H1 (cell line): Measurements from ENCODE around the gene RIBC2. TPM values are rescaled to one million over a fixed set of nuclear protein-coding genes. Genes with fewer than 3 reads are reported as not detected.
A peak's percentile ranks its signal among the peaks of the same experiment; 100 is the strongest.

Source experiments
- CTCF ChIA-PET: fragments of 300-600 bp; sonication (Branson Sonifier 250); formaldehyde crosslinking; loops from one replicate; lab custom pipeline; 2021; ENCODE audit not compliant: partially characterized antibody; lab: Charles Lee
- POLR2A ChIA-PET: fragments of 300-600 bp; sonication (Branson Sonifier 250); formaldehyde crosslinking; loops from one replicate; lab custom pipeline; 2021; ENCODE audit warnings: inconsistent platforms; ENCODE audit not compliant: partially characterized antibody; lab: Charles Lee
- DNase-seq, 2 experiments: peaks; one replicate each; pipeline versions ENCODE4 v3.0.0 to v3.0.0-alpha.2; 2010 to 2022; ENCODE audit warnings: low spot score in 2 of 2, low read depth in 1 of 2, mixed read lengths in 1 of 2
- FAIRE-seq: peaks from 2 replicates; lab custom pipeline; 2011; peaks lifted over from hg19 to GRCh38; lab: Jason Lieb, UNC
- H2AFZ ChIP-seq: 2 replicates; pipeline ENCODE4 v1.8.1; 2012; ENCODE audit warnings: low read length, inconsistent platforms
- H2AK5ac ChIP-seq: 2 replicates; pipeline ENCODE4 v1.6.1; 2013; ENCODE audit warnings: low read depth, low read length
- H2BK120ac ChIP-seq: replicated peaks from 2 replicates; pipeline ENCODE3; 2013; ENCODE audit warnings: low read depth, low read length, inconsistent platforms
- H2BK12ac ChIP-seq: 2 replicates; pipeline ENCODE4 v1.6.1; 2013; ENCODE audit warnings: low read depth, low read length
- H2BK15ac ChIP-seq: 2 replicates; pipeline ENCODE4 v1.6.1; 2013; ENCODE audit warnings: low read length
- H2BK20ac ChIP-seq: 2 replicates; pipeline ENCODE4 v1.6.1; 2013; ENCODE audit warnings: low read length
- H2BK5ac ChIP-seq: 2 replicates; pipeline ENCODE4 v1.6.1; 2013; ENCODE audit warnings: low read depth, low read length
- H3K14ac ChIP-seq: 2 replicates; pipeline ENCODE4 v1.6.1; 2013; ENCODE audit warnings: inconsistent platforms; ENCODE audit not compliant: insufficient read length
- H3K18ac ChIP-seq: 2 replicates; pipeline ENCODE4 v1.6.1; 2013; ENCODE audit warnings: low read length; ENCODE audit errors: extremely low read depth
- H3K23ac ChIP-seq: 2 replicates; pipeline ENCODE4 v1.6.1; 2013; ENCODE audit warnings: inconsistent platforms; ENCODE audit not compliant: insufficient read length
- H3K23me2 ChIP-seq: 2 replicates; pipeline ENCODE4 v1.6.1; 2013; ENCODE audit warnings: low read depth, low read length
- H3K27ac ChIP-seq: 2 replicates; pipeline ENCODE4 v1.6.1; 2011; ENCODE audit warnings: low read depth, low read length, inconsistent platforms
- H3K27me3 ChIP-seq, 4 experiments: replicated peaks in 1 of 4; 1 replicate in 1 of 4; 2 replicates in 3 of 4; pipeline versions ENCODE4 v1.6.1 to v1.8.1; 2011 to 2013; ENCODE audit warnings: low read length in 3 of 4, mild to moderate bottlenecking in 3 of 4, inconsistent platforms in 2 of 4, mixed read lengths in 2 of 4, moderate library complexity in 1 of 4; ENCODE audit not compliant: control insufficient read depth in 3 of 4, insufficient read depth in 3 of 4; ENCODE audit errors: extremely low read depth in 1 of 4
- H3K36me3 ChIP-seq, 4 experiments: 2 replicates each; pipeline versions ENCODE4 v1.6.1 to v1.8.1; 2011 to 2013; ENCODE audit warnings: mild to moderate bottlenecking in 4 of 4, low read length in 3 of 4, moderate library complexity in 2 of 4, control low read depth in 1 of 4, inconsistent platforms in 1 of 4; ENCODE audit not compliant: insufficient read depth in 4 of 4, control insufficient read depth in 2 of 4
- H3K4ac ChIP-seq: replicated peaks from 2 replicates; pipeline ENCODE3; 2013; ENCODE audit warnings: low read length, low read depth, mixed read lengths, inconsistent platforms; ENCODE audit not compliant: insufficient read length
- H3K4me1 ChIP-seq, 4 experiments: replicated peaks in 1 of 4; 1 replicate in 1 of 4; 2 replicates in 3 of 4; pipeline versions ENCODE4 v1.6.1 to v1.8.1; 2011 to 2013; ENCODE audit warnings: low read length in 3 of 4, inconsistent platforms in 2 of 4, mixed read lengths in 1 of 4; ENCODE audit not compliant: insufficient read depth in 4 of 4, control insufficient read depth in 3 of 4
- H3K4me2 ChIP-seq, 2 experiments: 2 replicates each; pipeline versions ENCODE4 v1.6.1 to v1.8.1; 2011 to 2013; ENCODE audit warnings: low read depth in 2 of 2, low read length in 2 of 2, control low read depth in 1 of 2, inconsistent platforms in 1 of 2, mild to moderate bottlenecking in 1 of 2; ENCODE audit not compliant: insufficient read depth in 1 of 2
- H3K4me3 ChIP-seq, 4 experiments: fragments of 200-600, 300-600 bp in 1 of 4; sonication (generic), shearing (Covaris generic), sonication (Bioruptor Twin) in 1 of 4; 2 replicates each; pipeline versions ENCODE4 v1.5.1 to v1.8.1; 2011 to 2016; ENCODE audit warnings: low read length in 4 of 4, low read depth in 3 of 4, control low read depth in 2 of 4, inconsistent platforms in 2 of 4, mild to moderate bottlenecking in 2 of 4, mixed read lengths in 1 of 4, moderate library complexity in 1 of 4; ENCODE audit not compliant: insufficient read depth in 2 of 4; ENCODE audit errors: extremely low read depth in 1 of 4
- H3K56ac ChIP-seq: replicated peaks from 2 replicates; pipeline ENCODE3; 2013; ENCODE audit warnings: low read depth, mild to moderate bottlenecking, mixed read lengths, low read length, inconsistent platforms; ENCODE audit not compliant: insufficient read length
- H3K79me1 ChIP-seq: 2 replicates; pipeline ENCODE4 v1.6.1; 2013; ENCODE audit warnings: low read depth, low read length, control low read depth
- H3K79me2 ChIP-seq, 2 experiments: 2 replicates each; pipeline versions ENCODE4 v1.6.1 to v1.8.1; 2012 to 2013; ENCODE audit warnings: low read length in 2 of 2, mild to moderate bottlenecking in 2 of 2, inconsistent platforms in 1 of 2; ENCODE audit not compliant: insufficient read depth in 2 of 2, control insufficient read depth in 1 of 2
- H3K9ac ChIP-seq, 4 experiments: replicated peaks in 1 of 4; 1 replicate in 1 of 4; 2 replicates in 3 of 4; pipeline versions ENCODE4 v1.6.1 to v1.8.1; 2011 to 2013; ENCODE audit warnings: low read depth in 3 of 4, low read length in 3 of 4, control low read depth in 2 of 4, mild to moderate bottlenecking in 2 of 4, moderate library complexity in 2 of 4, inconsistent platforms in 1 of 4; ENCODE audit errors: extremely low read depth in 1 of 4
- H3K9me3 ChIP-seq, 2 experiments: 2 replicates each; pipeline versions ENCODE4 v1.6.1 to v1.8.1; 2012 to 2013; ENCODE audit warnings: mild to moderate bottlenecking in 2 of 2, moderate library complexity in 2 of 2, control low read depth in 1 of 2, inconsistent platforms in 1 of 2, low read depth in 1 of 2, low read length in 1 of 2, mixed read lengths in 1 of 2; ENCODE audit not compliant: insufficient read depth in 2 of 2
- H4K20me1 ChIP-seq, 2 experiments: replicated peaks in 1 of 2; 2 replicates each; pipeline versions ENCODE3 to v1.8.1; 2011 to 2013; ENCODE audit warnings: inconsistent platforms in 2 of 2, low read length in 2 of 2, mild to moderate bottlenecking in 1 of 2; ENCODE audit not compliant: insufficient read depth in 2 of 2, control insufficient read depth in 1 of 2
- H4K5ac ChIP-seq: 2 replicates; pipeline ENCODE4 v1.6.1; 2013; ENCODE audit warnings: low read length, low read depth, mixed read lengths, inconsistent platforms; ENCODE audit not compliant: insufficient read length
- H4K8ac ChIP-seq: 2 replicates; pipeline ENCODE4 v1.8.0; 2013; ENCODE audit warnings: mild to moderate bottlenecking, moderate library complexity, low read length, inconsistent platforms; ENCODE audit not compliant: insufficient read depth; ENCODE audit errors: extremely low read depth
- H4K91ac ChIP-seq: replicated peaks from 2 replicates; pipeline ENCODE3; 2013; ENCODE audit warnings: low read length, mixed read lengths, inconsistent platforms; ENCODE audit not compliant: insufficient read length
- ATF2 ChIP-seq: IDR thresholded peaks from 2 replicates; pipeline ENCODE4 v1.6.1; 2012; ENCODE audit warnings: low read length, inconsistent platforms
- BACH1 ChIP-seq: IDR thresholded peaks from 2 replicates; pipeline ENCODE4 v1.6.1; 2012; ENCODE audit warnings: low read length, improper control_type of control experiment
- CTCF ChIP-seq, 3 experiments: IDR thresholded peaks; 1 replicate in 2 of 3; 2 replicates in 1 of 3; pipeline versions ENCODE4 v1.5.1 to v1.6.1; 2011; ENCODE audit warnings: low read length in 3 of 3, mild to moderate bottlenecking in 3 of 3, inconsistent platforms in 2 of 3, low read depth in 1 of 3, moderate library complexity in 1 of 3; ENCODE audit not compliant: insufficient read depth in 1 of 3; ENCODE audit errors: control extremely low read depth in 1 of 3
- JUND ChIP-seq: IDR thresholded peaks from 2 replicates; pipeline ENCODE4 v1.6.1; 2011; ENCODE audit warnings: mild to moderate bottlenecking, improper control_type of control experiment, low read length
- MAFK ChIP-seq: IDR thresholded peaks from 2 replicates; pipeline ENCODE4 v1.6.1; 2012; ENCODE audit warnings: low read depth, mild to moderate bottlenecking, improper control_type of control experiment, low read length
- SIRT6 ChIP-seq: IDR thresholded peaks from one replicate; pipeline ENCODE4 v1.7.1; 2012; ENCODE audit warnings: low read length, inconsistent platforms
- TCF12 ChIP-seq: IDR thresholded peaks from 2 replicates; pipeline ENCODE4 v1.6.1; 2011; ENCODE audit warnings: low read depth, mild to moderate bottlenecking, low read length
- USF2 ChIP-seq: IDR thresholded peaks from 2 replicates; pipeline ENCODE4 v1.6.1; 2011; ENCODE audit warnings: low read length, improper control_type of control experiment
- ZNF274 ChIP-seq: IDR thresholded peaks from 2 replicates; pipeline ENCODE4 v1.7.0; 2012; ENCODE audit warnings: low read length, borderline replicate concordance; ENCODE audit errors: extremely low read depth
- WGBS, 2 experiments: shearing (Covaris generic) in 1 of 2; methylation state at CpG; one replicate each; pipeline versions ENCODE4 v1.1.6 to v1.1.7; 2013 to 2015; ENCODE audit warnings: low lambda C conversion rate in 2 of 2, mixed read lengths in 2 of 2, inconsistent platforms in 1 of 2, low coverage in 1 of 2, missing lambda C conversion rate in 1 of 2; ENCODE audit not compliant: insufficient replicate concordance in 2 of 2, insufficient coverage in 1 of 2, insufficient read length in 1 of 2; ENCODE audit errors: extremely low coverage in 1 of 2, missing lambda C conversion rate in 1 of 2; 5-methylcytosine and 5-hydroxymethylcytosine counted together
- polyA plus RNA-seq, 7 experiments: library from polyadenylated mRNA; depleted of rRNA in 3 of 7; stranded (reverse) in 5 of 7; unstranded in 2 of 7; fragments of >200 nt in 5 of 7; fragments of 200-250 nt in 2 of 7; gene quantifications; 1 replicate in 5 of 7; 2 replicates in 1 of 7; 4 replicates in 1 of 7; pipeline versions ENCODE4 v1.2.1 to v1.2.3, GENCODE V29; 2011 to 2013; ENCODE audit warnings: missing spikeins in 2 of 7, mixed read lengths in 2 of 7
- total RNA-seq: library from RNA; stranded (reverse); fragmentation: NEBNext Ultra II Directional; extraction: Animal tissue kit (Norgen Biotek cat#: 25700); gene quantifications from 2 replicates; pipeline ENCODE4 v1.2.1, GENCODE V29; 2021

Gene RIBC2
- total and polyA plus RNA-seq, 2 of the 8 experiments (the other 6 are each of a cell fraction or from before 2014, with no cell fraction given) = 0.79 to 2.1 TPM

GRCh38 chr22:45398214-45398613 lies 15.3 kb upstream of the RIBC2 start:
- Histone ChIP-seq H4K5ac (no peak overlapping the region), H4K8ac (no peak overlapping the region; the same call in 1 of the 2 replicates), H2AK5ac (no peak overlapping the region), H3K79me1 (no peaks in the 10 kb centered on the region), H3K4ac (no peak overlapping the region), H3K36me3 (no peaks in the 10 kb centered on the region), H3K14ac (no peak overlapping the region), H3K23me2 (no peaks in the 10 kb centered on the region), H4K91ac (no peak overlapping the region), H2BK120ac (no peak overlapping the region), H3K18ac (no peak overlapping the region), H3K4me1 (no peaks in the 10 kb centered on the region), H3K79me2 (no peaks in the 10 kb centered on the region), H3K27me3 (no peaks in the 10 kb centered on the region; a peak in 1 of 7 replicates), H2BK12ac (no peak overlapping the region), H3K4me2 (no peak overlapping the region), H3K9me3 (no peaks in the 10 kb centered on the region), H3K4me3 (no peak overlapping the region), H3K56ac (no peak overlapping the region), H2BK15ac (no peak overlapping the region), H3K27ac (no peak overlapping the region), H2BK5ac (no peak overlapping the region), H2BK20ac (no peak overlapping the region), H3K23ac (no peak overlapping the region), H4K20me1 (no peaks in the 10 kb centered on the region), H3K9ac (no peak overlapping the region), H2AFZ (peak overlapping the region; percentile 94; the same call in 1 of the 2 replicates)
- no peak for DNase-seq
- ChIA-PET POLR2A (interaction anchor here (0.7 to 1.1 kb wide), 4 partner anchors 9 to 105 kb away, joined by 3 to 4 read pairs (median 3); partner anchors contain the start of genes FBLN1, RIBC2 and SMC1B), CTCF (interaction anchor here (0.6 to 1.6 kb wide), 17 partner anchors 12 to 295 kb away, joined by 3 to 7 read pairs (median 3); partner anchors contain the start of genes RIBC2 and SMC1B)
- no peak for FAIRE-seq
- WGBS, 2 experiments = 86% methylated on average over 13 of the region's 13 CpGs; no CpG with 5 or more reads in 1 of the 2 experiments
- TF ChIP-seq MAFK (no peak), ATF2 (no peak), BACH1 (no peak), ZNF274 (no peak), SIRT6 (no peak), TCF12 (no peak), JUND (no peak), CTCF (IDR thresholded peaks at IDR 0.05; ENCODE audit: control extremely low read depth in 1 of 3, insufficient read depth in 1 of 3, low read depth in 1 of 3, low read length in 3 of 3) (no peak), USF2 (no peak)
